ENCODE results near the gene DDX5.

DNA sequence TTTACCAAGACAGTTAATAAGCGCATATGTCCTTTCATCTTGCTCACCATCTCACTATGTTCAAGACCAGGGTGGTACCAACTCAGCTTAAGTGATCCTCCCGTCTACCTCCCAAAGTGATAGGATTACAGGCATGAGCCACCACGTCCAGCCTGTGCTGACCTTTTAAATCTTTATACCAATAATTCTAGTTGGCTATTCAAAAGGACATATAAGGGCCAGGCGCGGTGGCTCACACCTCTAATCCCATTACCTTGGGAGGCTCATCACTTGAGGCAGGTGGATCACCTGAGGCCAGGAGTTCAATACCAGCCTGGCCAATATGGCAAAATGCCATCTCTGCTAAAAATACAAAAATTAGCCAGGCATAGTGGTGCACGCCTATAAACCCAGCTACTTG, 3.1 kb upstream of the DDX5 start:
- TF ChIP-seq POLR2A (IDR thresholded peaks at IDR 0.05): no peak
- TF ChIP-seq, protein P1, sequence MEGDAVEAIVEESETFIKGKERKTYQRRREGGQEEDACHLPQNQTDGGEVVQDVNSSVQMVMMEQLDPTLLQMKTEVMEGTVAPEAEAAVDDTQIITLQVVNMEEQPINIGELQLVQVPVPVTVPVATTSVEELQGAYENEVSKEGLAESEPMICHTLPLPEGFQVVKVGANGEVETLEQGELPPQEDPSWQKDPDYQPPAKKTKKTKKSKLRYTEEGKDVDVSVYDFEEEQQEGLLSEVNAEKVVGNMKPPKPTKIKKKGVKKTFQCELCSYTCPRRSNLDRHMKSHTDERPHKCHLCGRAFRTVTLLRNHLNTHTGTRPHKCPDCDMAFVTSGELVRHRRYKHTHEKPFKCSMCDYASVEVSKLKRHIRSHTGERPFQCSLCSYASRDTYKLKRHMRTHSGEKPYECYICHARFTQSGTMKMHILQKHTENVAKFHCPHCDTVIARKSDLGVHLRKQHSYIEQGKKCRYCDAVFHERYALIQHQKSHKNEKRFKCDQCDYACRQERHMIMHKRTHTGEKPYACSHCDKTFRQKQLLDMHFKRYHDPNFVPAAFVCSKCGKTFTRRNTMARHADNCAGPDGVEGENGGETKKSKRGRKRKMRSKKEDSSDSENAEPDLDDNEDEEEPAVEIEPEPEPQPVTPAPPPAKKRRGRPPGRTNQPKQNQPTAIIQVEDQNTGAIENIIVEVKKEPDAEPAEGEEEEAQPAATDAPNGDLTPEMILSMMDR (IDR thresholded peaks at IDR 0.05): no peak
